Amniotic stem cell (primary cell): Measurements from ENCODE around the gene WBP1.
A peak's percentile ranks its signal among the peaks of the same experiment; 100 is the strongest.

Experiments
- DNase-seq: peaks from one replicate; lab custom pipeline; 2025; lab: John Stamatoyannopoulos, UW

The WBP1 gene

DNA sequence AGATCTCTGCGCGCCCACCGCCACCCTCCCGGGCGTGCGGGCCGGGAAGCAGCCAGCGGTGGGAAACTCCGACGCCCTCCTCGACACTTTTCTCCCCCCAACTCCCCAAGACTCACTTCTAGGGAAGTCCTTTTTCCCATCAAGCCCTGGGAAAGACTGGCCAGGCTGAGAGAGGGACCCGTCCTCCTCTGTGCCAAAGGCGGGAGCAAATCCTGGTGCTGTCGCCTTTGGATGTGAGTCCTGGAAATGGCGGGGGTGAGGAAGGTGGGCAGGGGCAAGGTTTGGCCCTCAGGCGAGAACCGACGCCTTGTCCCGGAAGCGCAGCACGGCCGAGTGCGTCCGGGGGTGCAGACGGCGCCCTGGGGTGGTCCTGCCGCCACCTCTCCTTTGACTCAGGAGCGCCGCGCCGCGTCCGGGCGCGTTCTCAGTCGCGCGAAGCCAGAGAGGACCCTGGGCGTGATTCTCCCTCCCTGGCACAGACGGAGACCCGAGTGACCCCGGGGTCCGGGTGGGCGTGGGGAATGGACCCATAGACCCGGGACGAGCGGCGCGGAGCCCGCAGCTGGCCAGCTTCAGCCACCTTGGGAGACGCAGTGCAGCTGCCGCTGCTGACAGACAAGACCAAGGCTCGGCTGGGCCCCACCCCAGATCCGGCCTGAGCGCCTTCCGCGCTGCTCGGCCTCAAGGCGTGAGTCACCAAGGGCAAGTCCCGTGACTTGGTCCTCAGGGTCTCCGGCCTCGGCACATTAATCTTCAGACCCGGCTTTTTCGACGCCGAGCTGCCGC lies 44.7 kb downstream of the WBP1 start:
- DNase-seq, result peak; percentile 41

DNA sequence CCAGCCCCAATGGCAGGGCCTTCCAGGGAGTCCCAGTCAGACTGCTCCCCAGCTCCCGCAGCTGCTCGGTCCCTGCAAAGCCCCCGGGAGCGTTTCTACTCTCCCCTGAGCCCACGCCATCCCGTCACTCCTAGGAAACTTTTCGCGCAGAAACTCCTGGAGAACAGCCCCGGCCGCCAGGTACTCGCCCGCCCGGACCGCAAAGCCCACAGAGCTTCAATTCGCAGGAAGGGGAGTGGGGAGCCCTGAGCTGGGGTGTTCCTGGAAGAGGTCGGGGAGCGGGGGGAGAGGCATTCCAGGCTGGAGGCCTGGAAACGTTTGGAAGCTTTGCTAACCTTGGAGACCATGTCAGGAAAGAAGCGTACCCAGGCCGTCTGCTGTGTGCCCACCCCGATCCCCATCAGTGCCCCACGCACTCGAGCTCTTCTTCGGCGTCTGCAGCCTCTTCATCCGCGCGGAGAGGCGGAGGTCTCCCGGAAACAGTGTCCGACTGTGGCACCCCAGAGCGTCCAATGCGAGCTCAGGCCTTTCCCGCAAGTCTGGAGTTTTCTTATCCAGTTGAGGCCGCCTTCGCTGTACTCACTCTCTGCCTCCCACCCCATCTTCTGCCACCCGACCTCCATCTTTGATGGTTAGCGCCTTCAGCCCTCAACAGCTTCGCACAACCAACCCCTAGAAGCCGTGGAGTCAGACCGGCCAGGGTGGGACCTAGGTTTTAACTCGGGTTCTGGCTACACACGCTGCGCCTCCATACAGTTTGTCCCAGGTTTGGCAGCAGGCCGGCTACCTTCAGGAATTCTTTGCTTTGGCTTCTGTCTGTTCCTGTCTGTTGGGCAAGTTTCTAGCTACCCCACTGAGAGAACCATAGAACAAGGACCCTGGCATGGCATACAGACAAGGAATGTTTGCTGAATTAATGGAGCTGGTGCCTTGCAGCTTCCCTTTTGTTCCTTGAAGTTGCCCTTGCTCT lies 45.6 kb downstream of the WBP1 start:
- no peak for DNase-seq

- DNase-seq, result no peak
Measured at GRCh38 chr2:74504591-74504990, 46.4 kb downstream of the WBP1 start.

DNA sequence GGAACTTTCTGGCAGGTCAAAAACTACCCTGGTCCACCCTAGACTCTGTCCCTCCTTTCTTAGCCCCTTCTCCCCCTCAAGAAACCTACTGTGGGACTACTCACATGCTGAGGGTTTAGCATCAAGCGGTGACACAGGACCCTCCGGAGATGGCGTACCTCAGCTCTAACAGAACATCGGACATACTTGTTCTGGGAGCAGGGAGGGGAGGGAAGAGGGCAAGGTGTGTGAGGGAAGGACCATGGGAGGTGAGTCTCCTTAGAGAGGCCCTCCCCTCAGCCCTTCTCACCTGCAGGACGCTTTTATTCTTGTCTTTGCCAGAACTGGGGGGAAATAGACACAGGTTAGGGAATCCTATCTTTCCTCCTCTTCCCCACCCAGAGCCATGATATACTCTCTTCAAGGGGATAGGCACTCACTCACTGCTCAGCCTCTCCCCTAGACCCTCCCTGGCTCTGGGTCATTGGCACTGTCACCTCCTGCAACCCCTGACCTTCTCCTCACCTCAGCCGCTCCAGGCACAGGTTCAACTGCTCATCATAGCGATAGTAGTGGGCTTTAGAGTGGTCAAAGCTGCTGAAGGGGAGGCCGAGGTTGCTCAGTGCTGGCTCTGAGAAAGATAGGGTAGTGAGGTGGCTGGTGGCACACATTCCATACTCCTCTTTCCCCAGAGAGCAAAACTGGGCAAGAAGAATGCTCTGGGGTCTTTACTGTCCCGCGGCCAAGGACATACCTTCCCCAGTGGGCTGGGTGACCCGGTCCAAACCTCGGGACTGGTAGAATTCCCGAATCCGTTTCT lies 47.4 kb downstream of the WBP1 start:
- no peak for DNase-seq

GRCh38 chr2:74507145-74507925 lies 49.1 kb downstream of the WBP1 start, which contains the start of gene PCGF1:
TSS of gene PCGF1 (minus strand) at chr2:74507695. CDS start at chr2:74507668, 27 bp downstream.
- peak; percentile 94 for DNase-seq

- peak; percentile 12 for DNase-seq
Measured at GRCh38 chr2:74507926-74508520, 49.8 kb downstream of the WBP1 start.

GRCh38 chr2:74510272-74510671 lies 52.0 kb downstream of the WBP1 start:
- no peak for DNase-seq
